ENCODE measurements around the gene DHRSX.

The DHRSX gene

GRCh38 chrX:2261831-2262667, 238.7 kb downstream of the DHRSX start:
- DNase-seq = no peak
- Histone ChIP-seq H3K4me1 (no peaks in the 10 kb centered on the region), H3K36me3 (no peaks in the 10 kb centered on the region), H3K9me3 (no peaks in the 10 kb centered on the region), H3K4me3 (ENCODE audit: low read depth, low read length) (no peak overlapping the region), H3K27me3 (no peaks in the 10 kb centered on the region)
- TF ChIP-seq CTCF (IDR thresholded peaks at IDR 0.05; ENCODE audit: low read depth, low read length) = no peak

- Histone ChIP-seq H3K4me1 (no peaks in the 10 kb centered on the region), H3K9me3 (no peaks in the 10 kb centered on the region), H3K27me3 (no peaks in the 10 kb centered on the region), H3K36me3 (no peaks in the 10 kb centered on the region), H3K4me3 (ENCODE audit: low read depth, low read length) (peak overlapping the region; percentile 51)
- TF ChIP-seq CTCF (IDR thresholded peaks at IDR 0.05; ENCODE audit: low read depth, low read length) = no peak
- DNase-seq = no peak
Measured at GRCh38 chrX:2252331-2253065, 248.3 kb downstream of the DHRSX start.

- Histone ChIP-seq H3K4me1 (no peaks in the 10 kb centered on the region), H3K27me3 (no peaks in the 10 kb centered on the region), H3K9me3 (no peaks in the 10 kb centered on the region), H3K4me3 (ENCODE audit: low read depth, low read length) (no peak overlapping the region), H3K36me3 (no peaks in the 10 kb centered on the region)
- DNase-seq = no peak
- TF ChIP-seq CTCF (IDR thresholded peaks at IDR 0.05; ENCODE audit: low read depth, low read length) = no peak
Measured at GRCh38 chrX:2251211-2251610, 249.6 kb downstream of the DHRSX start.

- Histone ChIP-seq H3K9me3 (no peaks in the 10 kb centered on the region), H3K27me3 (no peaks in the 10 kb centered on the region), H3K36me3 (no peaks in the 10 kb centered on the region), H3K4me3 (ENCODE audit: low read depth, low read length) (no peak overlapping the region), H3K4me1 (no peaks in the 10 kb centered on the region)
- no peak for DNase-seq
- TF ChIP-seq CTCF (IDR thresholded peaks at IDR 0.05; ENCODE audit: low read depth, low read length) = no peak
Measured at GRCh38 chrX:2243913-2244460, 256.8 kb downstream of the DHRSX start.

- no peaks in the 10 kb centered on the region for H3K9me3 ChIP-seq
- no peak for DNase-seq
- H3K4me3 ChIP-seq (ENCODE audit: low read depth, low read length) = no peak overlapping the region
- TF ChIP-seq CTCF (IDR thresholded peaks at IDR 0.05; ENCODE audit: low read depth, low read length) = no peak
- H3K4me1 ChIP-seq = no peaks in the 10 kb centered on the region
- H3K36me3 ChIP-seq = no peaks in the 10 kb centered on the region
- H3K27me3 ChIP-seq = no peaks in the 10 kb centered on the region
Measured at GRCh38 chrX:2242980-2243379, 257.8 kb downstream of the DHRSX start.

Data from BE2C (cell line).